Left ventricle myocardium inferior (tissue), 1 donor: ENCODE measurements around the gene XG. TPM values are rescaled to one million over a fixed set of nuclear protein-coding genes. Genes with fewer than 3 reads are reported as not detected.

Experiments used
- DNase-seq: peaks from one replicate; pipeline ENCODE4 v3.0.0-alpha.2; 2020
- H3K27ac ChIP-seq: fragments of 200-600 bp; replicated peaks from 2 replicates; pipeline ENCODE4 v1.8.0; 2021
- H3K27me3 ChIP-seq: fragments of 200-600 bp; 2 replicates; pipeline ENCODE4 v1.8.0; 2021; ENCODE audit warnings: low read depth
- H3K36me3 ChIP-seq: fragments of 200-600 bp; 2 replicates; pipeline ENCODE4 v1.8.0; 2021
- H3K4me1 ChIP-seq: fragments of 200-600 bp; 2 replicates; pipeline ENCODE4 v1.8.0; 2021
- H3K4me3 ChIP-seq: fragments of 200-600 bp; 2 replicates; pipeline ENCODE4 v1.8.0; 2021; ENCODE audit warnings: mild to moderate bottlenecking, moderate library complexity
- H3K9me3 ChIP-seq: fragments of 200-600 bp; replicated peaks from 2 replicates; pipeline ENCODE4 v1.8.0; 2021
- intact Hi-C: fragments of 100-400 bp; cut with micrococcal nuclease; formaldehyde crosslinking; loops from one replicate; pipeline ENCODE4 v1.11.0; 2022
- total RNA-seq: library from RNA; stranded (reverse); fragmentation: NEBNext Ultra II Directional; extraction: Animal tissue kit (Norgen Biotek cat#: 25700); gene quantifications from one replicate; pipeline ENCODE4 v1.2.1, GENCODE V29; 2021
- TF ChIP-seq, protein P1 (sequence below): fragments of 200-600 bp; IDR thresholded peaks from 2 replicates; pipeline ENCODE4 v1.8.0; 2021; ENCODE audit warnings: antibody characterized with exemption, mild to moderate bottlenecking, borderline replicate concordance
- donor health status: DM: no; HTN: yes; CAD: no; lungs with severe emphysema.

Gene XG
- total RNA-seq, 1 donor from 2014 or later: 0.63 TPM

DNA sequence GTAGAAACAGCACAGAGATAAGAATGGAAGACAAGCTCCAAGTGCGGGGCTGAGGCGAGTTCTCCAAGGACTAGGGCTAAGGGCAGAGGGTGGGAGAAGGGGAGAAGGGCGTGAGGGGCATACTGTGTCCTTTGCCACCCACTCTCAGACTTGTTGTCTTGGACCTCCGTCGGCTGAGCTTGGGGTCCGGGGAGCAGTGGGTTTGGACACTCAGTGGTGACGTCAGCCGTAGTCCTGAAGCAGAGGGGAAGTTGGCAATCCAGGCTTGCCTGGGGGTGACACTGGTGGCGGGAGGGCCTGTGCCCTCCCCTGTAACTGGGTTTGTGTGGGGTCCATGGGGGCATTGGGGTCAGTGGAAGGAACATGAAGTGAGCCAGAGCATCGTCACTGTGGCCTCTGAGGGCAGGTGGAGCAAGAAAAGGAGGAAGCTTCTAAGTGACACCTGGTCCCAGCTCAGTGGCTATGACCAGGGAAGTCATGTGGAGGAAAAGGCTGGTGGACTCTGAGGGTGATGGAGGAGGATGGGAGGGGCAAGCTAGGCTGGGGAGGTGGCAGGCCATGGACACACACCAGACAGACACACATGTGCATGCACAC lies 43.1 kb upstream of the XG start:
- H3K9me3 ChIP-seq: no peaks in the 10 kb centered on the region
- intact Hi-C loops: no loop called here

DNA sequence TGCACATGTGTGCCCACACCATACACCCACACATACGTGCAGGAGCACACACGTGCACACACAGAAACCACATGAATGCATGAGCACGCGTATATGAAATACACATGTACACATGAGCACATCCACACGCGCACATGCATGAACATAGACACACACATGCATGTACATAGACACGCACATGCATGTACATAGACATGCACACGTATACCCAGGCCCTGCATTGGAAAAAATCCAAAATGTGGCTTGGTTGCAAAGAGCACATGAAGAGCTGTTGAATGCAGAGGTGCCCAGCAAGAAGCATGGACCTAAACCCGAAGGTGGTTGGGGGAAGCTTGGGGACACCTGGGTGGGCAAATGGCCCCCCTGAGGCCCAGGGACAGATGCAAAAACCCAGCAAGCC lies 42.3 kb upstream of the XG start:
- Histone ChIP-seq H3K27ac (peak overlapping the region; percentile 74), H3K36me3 (peaks cover 26% of the 10 kb centered on the region), H3K4me1 (peaks cover 74% of the 10 kb centered on the region), H3K9me3 (no peaks in the 10 kb centered on the region), H3K27me3 (no peaks in the 10 kb centered on the region), H3K4me3 (peak overlapping the region; percentile 43)
- DNase-seq: no peak
- TF ChIP-seq, protein P1, sequence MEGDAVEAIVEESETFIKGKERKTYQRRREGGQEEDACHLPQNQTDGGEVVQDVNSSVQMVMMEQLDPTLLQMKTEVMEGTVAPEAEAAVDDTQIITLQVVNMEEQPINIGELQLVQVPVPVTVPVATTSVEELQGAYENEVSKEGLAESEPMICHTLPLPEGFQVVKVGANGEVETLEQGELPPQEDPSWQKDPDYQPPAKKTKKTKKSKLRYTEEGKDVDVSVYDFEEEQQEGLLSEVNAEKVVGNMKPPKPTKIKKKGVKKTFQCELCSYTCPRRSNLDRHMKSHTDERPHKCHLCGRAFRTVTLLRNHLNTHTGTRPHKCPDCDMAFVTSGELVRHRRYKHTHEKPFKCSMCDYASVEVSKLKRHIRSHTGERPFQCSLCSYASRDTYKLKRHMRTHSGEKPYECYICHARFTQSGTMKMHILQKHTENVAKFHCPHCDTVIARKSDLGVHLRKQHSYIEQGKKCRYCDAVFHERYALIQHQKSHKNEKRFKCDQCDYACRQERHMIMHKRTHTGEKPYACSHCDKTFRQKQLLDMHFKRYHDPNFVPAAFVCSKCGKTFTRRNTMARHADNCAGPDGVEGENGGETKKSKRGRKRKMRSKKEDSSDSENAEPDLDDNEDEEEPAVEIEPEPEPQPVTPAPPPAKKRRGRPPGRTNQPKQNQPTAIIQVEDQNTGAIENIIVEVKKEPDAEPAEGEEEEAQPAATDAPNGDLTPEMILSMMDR: no peak
- intact Hi-C loops: no loop called here

More for the DNA sequence above, 43.1 kb upstream of the XG start:
- peak overlapping the region; percentile 91 for H3K27ac ChIP-seq
- H3K27me3 ChIP-seq: no peaks in the 10 kb centered on the region
- TF ChIP-seq, protein P1: no peak
- peaks cover 20% of the 10 kb centered on the region for H3K36me3 ChIP-seq
- no peak for DNase-seq
- no peak overlapping the region for H3K4me3 ChIP-seq
- H3K4me1 ChIP-seq: peaks cover 80% of the 10 kb centered on the region

DNA sequence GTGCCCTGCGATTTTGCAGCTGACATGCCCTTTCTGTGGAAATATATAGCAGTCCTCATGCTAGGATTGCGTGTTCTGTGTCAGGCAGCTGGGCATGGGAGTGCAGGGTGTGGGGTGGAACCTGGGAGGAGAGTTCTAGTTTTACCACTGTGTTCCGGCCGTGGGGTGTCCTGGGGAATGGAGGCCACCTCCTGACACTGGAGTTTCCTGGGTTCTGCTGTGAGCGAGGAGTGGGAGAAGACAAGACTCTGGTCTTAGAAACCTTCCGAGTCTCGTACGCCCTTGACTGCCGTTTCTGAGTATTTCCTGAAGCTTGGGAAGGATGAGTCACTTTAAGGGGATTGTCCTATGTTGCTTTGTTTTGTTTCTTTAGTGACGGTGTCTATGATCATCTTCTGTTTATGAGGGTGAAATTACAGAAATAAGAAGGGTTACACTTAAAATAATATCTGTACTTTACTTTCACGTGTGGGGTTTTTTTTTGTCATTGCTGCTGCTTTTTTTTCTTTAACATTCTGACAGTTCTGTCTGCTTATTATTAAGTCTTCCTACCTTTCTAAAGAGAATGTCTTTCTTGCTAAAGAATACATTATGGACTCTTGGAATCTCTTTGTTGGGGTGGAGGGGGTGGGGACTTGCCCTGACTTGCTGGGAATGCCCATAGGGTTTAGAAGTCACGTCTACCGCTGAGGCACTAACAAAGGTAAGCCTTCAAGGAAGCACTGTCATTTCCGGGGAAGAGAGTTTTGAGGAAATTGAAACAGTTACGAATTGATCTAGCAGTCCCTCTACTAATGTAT lies 41.6 kb upstream of the XG start:
- TF ChIP-seq, protein P1: no peak
- Histone ChIP-seq H3K36me3 (peaks cover 32% of the 10 kb centered on the region), H3K27me3 (no peaks in the 10 kb centered on the region), H3K27ac (peak overlapping the region; percentile 74), H3K4me3 (peak overlapping the region; percentile 43), H3K9me3 (no peaks in the 10 kb centered on the region), H3K4me1 (peaks cover 71% of the 10 kb centered on the region)
- no peak for DNase-seq
- intact Hi-C loops: no loop called here

DNA sequence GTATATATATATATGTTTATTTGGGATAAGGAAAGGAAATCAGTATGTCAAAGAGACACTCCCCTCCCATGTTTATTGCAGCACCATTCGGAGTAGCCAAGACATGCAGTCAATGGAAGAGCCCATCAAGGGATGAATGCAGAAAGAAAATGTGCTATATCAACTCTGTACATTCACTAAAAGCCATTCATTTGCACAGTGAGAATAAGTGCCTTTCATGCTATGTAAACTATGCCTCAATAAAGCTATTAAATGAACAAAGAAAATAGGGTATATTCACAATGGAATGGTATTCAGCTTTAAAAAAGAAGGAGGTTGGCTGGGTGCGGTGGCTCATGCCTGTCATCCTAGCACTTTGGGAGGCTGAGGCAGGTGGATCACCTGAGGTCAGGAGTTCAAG lies 40.4 kb upstream of the XG start:
- H3K27ac ChIP-seq: no peak overlapping the region
- TF ChIP-seq, protein P1: no peak
- H3K4me1 ChIP-seq: peaks cover 59% of the 10 kb centered on the region
- H3K36me3 ChIP-seq: peaks cover 44% of the 10 kb centered on the region
- intact Hi-C loops: no loop called here
- no peaks in the 10 kb centered on the region for H3K27me3 ChIP-seq
- H3K4me3 ChIP-seq: no peak overlapping the region
- no peak for DNase-seq
- no peaks in the 10 kb centered on the region for H3K9me3 ChIP-seq

DNA sequence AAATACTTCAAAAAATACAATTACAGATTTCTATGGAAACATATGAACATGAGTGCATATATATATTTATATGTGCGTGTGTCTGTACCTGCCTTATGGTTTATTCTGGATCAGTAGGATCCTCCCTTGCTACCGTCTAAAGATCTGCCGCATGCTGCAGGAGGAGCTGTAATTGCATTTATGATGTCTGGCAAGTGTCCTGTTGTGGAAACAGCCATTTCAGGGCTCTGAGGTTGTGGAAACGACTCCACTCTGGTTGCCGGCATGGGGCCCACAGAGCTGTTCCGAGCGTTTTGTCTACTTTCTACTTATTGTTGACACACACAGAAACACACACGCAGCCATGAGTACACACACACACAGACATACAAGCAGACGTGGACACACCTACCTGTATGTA lies 39.4 kb upstream of the XG start:
- Histone ChIP-seq H3K36me3 (peaks cover 53% of the 10 kb centered on the region), H3K27ac (no peak overlapping the region), H3K4me1 (peaks cover 49% of the 10 kb centered on the region)

More for the DNA sequence above, 39.4 kb upstream of the XG start:
- H3K4me3 ChIP-seq: no peak overlapping the region
- no peaks in the 10 kb centered on the region for H3K27me3 ChIP-seq
- H3K9me3 ChIP-seq: no peaks in the 10 kb centered on the region
- intact Hi-C loops: no loop called here
- DNase-seq: no peak
- TF ChIP-seq, protein P1: no peak
